Measurements from ENCODE around the gene MECP2.

MECP2 gene

DNA sequence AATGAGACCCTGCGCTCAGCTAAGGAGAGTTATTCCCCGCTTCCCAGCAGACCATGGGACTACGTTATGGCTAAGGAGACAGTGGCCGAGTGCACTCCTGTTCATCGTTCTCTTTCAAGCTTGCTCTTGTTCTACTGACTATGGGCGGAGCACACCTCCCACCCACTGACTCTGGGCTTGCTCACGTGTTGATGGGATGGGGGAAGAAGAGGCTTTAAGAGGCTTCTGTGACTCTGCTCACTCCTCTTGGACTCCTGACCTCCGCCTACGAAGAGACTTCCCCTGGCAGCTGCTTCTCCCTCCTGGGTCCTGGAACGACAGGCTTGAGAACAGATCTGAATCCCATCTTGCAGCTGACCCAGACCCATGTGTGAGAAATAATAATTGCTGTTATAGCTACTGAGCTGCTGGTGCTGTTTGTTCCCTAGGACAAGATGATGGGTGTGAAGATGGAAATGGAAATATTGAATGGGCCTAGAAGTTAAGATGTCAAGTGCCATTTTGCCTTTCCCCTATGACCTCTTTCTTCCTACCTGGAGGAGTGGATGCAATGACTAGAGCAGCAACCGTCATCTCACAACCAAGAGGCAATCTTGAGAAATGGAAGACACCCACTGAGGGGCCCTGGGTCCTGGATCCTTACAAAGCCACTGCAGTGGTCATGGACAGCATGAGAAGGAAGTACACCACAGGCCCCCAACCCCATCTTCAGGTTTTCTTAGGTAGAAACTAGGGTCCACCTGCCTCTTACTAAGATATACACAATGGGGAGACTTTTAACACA is 39.1 kb downstream of the MECP2 start:
- no peak for TF ChIP-seq ZFX (IDR thresholded peaks at IDR 0.05; ENCODE audit: borderline replicate concordance)
- H3K27ac ChIP-seq, result no peak overlapping the region

DNA sequence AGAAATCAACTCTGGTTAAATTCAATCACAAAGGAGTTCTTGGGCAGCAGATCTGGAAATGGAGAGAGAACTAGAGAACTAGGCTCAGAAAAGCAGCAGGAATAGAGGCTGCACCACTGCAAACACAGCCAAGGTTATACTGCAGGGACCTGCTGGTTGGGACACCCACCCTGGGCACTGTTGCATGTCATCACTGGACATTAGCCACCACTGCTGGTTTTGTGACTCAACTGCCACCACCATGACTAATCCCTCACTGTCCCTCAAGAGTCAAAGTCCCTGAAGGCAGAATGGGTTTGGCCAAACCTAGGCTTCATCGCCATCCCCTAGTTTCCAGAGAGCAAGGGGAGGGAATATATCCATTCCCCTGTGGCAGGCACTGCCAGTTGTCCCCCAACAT is 39.7 kb downstream of the MECP2 start:
- TF ChIP-seq CTCF (IDR thresholded peaks at IDR 0.05) (no peak), ZFX (IDR thresholded peaks at IDR 0.05; ENCODE audit: borderline replicate concordance) (no peak)
- H3K27ac ChIP-seq, result no peak overlapping the region

- no peak overlapping the region for H3K27ac ChIP-seq
- TF ChIP-seq ZFX (IDR thresholded peaks at IDR 0.05; ENCODE audit: borderline replicate concordance), result no peak
- TF ChIP-seq CTCF (IDR thresholded peaks at IDR 0.05), result no peak
Observed at GRCh38 chrX:154056770-154057241, 40.7 kb downstream of the MECP2 start.

DNA sequence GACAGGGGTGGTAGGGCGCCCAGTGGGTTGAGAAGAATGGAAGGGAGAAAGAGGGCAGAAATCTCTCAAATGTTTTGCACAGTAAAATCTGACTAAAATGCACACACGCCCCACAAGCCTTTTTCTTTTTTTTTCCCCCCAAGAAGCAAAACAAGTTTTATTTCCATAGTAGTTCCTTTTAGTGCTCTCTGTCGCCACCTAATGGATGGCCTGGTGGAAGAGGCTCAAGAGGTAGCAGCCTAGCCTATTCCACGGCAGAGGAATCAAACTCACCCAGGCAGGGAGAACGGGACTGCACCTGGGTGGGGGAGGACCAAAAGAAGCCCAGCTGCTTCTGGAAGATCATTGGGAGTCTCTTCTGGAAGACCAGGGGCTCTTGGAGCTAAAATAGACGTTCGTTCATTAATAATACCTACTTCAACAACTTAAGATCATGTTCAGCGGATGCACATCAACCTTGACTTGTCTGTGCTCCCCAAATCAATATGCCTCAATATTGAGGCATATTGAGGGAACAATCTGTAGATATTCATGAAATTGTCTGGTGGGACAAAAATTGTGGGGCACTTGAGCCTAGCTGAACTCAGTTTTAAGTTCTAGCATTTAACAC is 46.2 kb downstream of the MECP2 start:
- TF ChIP-seq CTCF (IDR thresholded peaks at IDR 0.05), result peak; percentile 78
- no peak for TF ChIP-seq ZFX (IDR thresholded peaks at IDR 0.05; ENCODE audit: borderline replicate concordance)
- no peak overlapping the region for H3K27ac ChIP-seq

- H3K27ac ChIP-seq, result peak overlapping the region; percentile 88
Observed at GRCh38 chrX:154050113-154050495, 47.4 kb downstream of the MECP2 start.

DNA sequence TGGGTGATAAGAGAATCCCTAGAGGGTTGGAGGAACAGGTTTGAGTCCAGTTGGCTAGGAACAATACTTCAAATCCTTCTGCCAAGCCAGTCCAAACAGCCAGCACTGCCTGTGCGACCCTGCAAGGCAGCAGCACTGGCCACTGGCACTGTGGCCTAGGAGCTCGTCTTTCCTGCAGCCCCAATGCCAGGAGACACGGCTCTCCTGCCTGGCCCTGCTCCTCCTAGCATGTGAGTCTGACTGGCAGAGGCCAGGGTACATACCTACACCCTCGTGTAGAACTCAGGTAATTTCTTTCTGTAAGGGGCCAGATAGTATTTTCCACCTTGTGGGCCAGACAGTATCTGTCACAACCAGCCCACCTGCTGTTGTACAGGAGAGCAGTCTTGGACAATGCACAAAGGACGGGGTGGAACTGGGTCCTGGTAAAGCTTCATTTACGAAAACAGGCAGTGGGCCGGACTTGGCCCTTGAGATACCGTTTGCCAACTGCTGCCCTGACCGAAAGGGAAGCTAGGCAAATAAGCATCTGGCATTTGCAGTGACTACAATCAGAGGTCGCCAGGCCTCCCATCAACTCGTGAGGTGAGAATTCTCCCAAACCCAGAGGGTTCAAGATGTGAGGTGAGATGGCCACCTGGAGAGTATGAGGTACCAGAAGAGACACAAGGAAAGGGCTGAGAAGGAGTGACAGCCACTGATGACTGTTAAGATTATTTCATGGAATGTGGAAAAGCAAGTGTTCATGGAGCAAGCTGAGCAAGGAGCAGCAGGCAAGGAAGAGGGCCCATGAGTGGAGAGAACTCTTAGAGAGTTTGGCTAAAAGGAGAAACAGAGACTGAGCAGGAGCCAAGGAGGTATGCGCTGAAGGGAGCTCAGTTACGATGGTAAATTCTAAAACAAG is 48.1 kb downstream of the MECP2 start:
- no peak for TF ChIP-seq ZFX (IDR thresholded peaks at IDR 0.05; ENCODE audit: borderline replicate concordance)
- TF ChIP-seq CTCF (IDR thresholded peaks at IDR 0.05), result no peak
- H3K27ac ChIP-seq, result peak overlapping the region; percentile 88

More at GRCh38 chrX:154050113-154050495, 47.4 kb downstream of the MECP2 start:
- TF ChIP-seq CTCF (IDR thresholded peaks at IDR 0.05) (no peak), ZFX (IDR thresholded peaks at IDR 0.05; ENCODE audit: borderline replicate concordance) (no peak)

GRCh38 chrX:154048398-154048797 is 49.1 kb downstream of the MECP2 start:
- H3K27ac ChIP-seq, result peak overlapping the region; percentile 88
- TF ChIP-seq CTCF (IDR thresholded peaks at IDR 0.05) (no peak), ZFX (IDR thresholded peaks at IDR 0.05; ENCODE audit: borderline replicate concordance) (no peak)

Data from 22Rv1 (cell line).